Fibroblast of pulmonary artery (primary cell): Measurements from ENCODE around the gene SERTAD2.
A peak's percentile ranks its signal among the peaks of the same experiment; 100 is the strongest.

Experiments used
- DNase-seq: peaks from one replicate; pipeline ENCODE4 v3.0.0-alpha.2; 2010; ENCODE audit warnings: low read depth
- H3K4me3 ChIP-seq: replicated peaks from 2 replicates; pipeline ENCODE4 v1.5.1; 2011; ENCODE audit warnings: low read depth, mild to moderate bottlenecking, control low read depth, low read length, moderate library complexity
- TF ChIP-seq, protein P1 (sequence below): IDR thresholded peaks from 2 replicates; pipeline ENCODE4 v1.5.1; 2011; ENCODE audit warnings: mild to moderate bottlenecking, control low read depth, low read length, inconsistent platforms; ENCODE audit errors: missing control alignments

The SERTAD2 gene

DNA sequence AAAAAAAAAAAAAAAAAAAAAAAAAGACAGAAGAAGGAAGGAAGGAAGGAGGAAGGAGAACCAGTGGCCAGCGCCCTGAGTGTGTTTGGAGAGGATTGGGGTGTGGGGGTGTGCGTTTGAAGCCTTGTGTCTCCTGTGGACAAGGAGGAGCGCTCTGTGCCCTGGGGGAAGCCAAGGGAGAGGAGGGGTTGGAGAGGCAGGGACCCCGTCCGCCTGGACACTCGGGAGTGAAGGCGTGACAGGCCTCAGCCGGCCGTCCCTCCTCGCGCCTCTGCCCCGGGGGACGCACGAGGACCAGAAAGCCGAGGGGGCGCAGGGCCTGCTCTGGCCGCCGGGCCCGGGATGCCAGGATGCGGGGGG is 44.9 kb downstream of the SERTAD2 start:
- no peak for DNase-seq
- peak overlapping the region; percentile 28 for H3K4me3 ChIP-seq
- TF ChIP-seq, protein P1, sequence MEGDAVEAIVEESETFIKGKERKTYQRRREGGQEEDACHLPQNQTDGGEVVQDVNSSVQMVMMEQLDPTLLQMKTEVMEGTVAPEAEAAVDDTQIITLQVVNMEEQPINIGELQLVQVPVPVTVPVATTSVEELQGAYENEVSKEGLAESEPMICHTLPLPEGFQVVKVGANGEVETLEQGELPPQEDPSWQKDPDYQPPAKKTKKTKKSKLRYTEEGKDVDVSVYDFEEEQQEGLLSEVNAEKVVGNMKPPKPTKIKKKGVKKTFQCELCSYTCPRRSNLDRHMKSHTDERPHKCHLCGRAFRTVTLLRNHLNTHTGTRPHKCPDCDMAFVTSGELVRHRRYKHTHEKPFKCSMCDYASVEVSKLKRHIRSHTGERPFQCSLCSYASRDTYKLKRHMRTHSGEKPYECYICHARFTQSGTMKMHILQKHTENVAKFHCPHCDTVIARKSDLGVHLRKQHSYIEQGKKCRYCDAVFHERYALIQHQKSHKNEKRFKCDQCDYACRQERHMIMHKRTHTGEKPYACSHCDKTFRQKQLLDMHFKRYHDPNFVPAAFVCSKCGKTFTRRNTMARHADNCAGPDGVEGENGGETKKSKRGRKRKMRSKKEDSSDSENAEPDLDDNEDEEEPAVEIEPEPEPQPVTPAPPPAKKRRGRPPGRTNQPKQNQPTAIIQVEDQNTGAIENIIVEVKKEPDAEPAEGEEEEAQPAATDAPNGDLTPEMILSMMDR = no peak

GRCh38 chr2:64607381-64608304 is 46.1 kb downstream of the SERTAD2 start:
- no peak for DNase-seq
- H3K4me3 ChIP-seq = no peak overlapping the region
- TF ChIP-seq, protein P1 = no peak

GRCh38 chr2:64606479-64607363 is 47.0 kb downstream of the SERTAD2 start:
- no peak overlapping the region for H3K4me3 ChIP-seq
- TF ChIP-seq, protein P1 = no peak
- peak; percentile 66 for DNase-seq

DNA sequence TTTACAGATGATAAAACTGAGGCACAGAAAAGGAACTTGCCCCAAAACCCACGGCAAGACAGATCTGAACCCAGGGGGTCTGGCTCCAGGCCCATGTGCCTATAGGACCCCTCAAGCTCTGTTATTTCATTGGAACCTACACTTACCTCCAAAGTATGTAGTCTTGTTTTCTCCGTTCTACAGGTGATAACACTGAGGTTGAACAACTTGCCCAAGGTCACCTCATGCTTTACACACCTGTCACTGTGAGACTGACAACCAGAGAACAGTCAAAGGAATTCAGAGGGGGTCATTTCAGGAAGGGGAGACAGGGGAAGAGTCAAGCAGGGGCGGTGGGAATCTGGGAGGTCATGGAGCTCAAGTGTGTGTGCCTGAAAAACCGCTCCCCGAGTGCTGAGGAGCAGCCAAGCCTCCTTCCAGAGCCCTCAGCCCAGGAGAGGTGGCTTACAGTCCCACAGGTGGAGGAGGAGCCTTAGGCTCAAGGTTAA is 47.7 kb downstream of the SERTAD2 start:
- no peak for DNase-seq
- no peak overlapping the region for H3K4me3 ChIP-seq
- TF ChIP-seq, protein P1 = no peak

DNA sequence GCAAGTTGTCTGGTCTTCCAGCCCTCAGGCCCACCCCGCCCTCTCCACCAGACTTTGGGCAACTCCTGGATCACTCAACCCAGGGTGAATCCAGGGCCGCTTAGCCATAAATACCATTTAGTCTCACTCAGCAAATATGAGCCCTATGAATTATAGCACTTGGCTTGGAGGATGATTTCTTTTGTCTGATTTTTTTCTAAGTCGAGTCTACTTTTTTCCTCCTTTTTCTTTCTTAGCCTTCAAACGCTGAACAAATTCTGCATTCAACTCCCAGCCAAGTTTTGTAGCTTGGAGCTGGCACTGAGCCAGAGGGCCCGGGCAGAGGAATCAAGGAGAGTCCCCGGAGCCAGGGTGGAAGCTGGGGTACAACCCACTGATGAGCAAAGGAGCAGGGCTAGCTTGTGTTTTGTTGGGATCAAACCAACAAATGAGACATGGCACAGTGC is 48.7 kb downstream of the SERTAD2 start:
- peak; percentile 11 for DNase-seq
- TF ChIP-seq, protein P1 = no peak

DNA sequence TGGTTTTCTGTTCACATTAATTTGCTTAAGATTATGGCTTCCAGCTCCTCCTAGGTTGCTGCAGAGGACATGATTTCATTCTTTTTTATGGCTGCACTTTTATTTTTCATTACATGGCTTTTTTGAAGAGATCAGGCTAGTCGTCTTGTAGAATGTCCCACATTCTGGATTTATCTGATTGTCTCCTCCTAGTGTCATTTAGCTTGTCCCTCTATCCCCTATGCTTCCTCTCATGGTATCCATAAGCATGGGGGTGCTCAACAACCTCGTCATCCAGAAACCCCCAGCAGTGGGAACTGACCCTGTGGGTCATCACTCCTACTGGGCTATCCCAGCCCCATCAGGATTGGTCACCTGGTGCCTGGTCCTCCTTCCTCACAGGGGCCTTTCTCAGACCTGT is 49.6 kb downstream of the SERTAD2 start:
- DNase-seq = no peak
- TF ChIP-seq, protein P1 = no peak
- H3K4me3 ChIP-seq = no peak overlapping the region

More for the DNA sequence above, 48.7 kb downstream of the SERTAD2 start:
- no peak overlapping the region for H3K4me3 ChIP-seq
